ENCODE results near the gene FAM83B.
"Not testable (repeated sequence)": the region's sequence is repeated elsewhere in the genome, so short reads cannot be mapped to it uniquely, and the experiment has no call there.

FAM83B gene

DNA sequence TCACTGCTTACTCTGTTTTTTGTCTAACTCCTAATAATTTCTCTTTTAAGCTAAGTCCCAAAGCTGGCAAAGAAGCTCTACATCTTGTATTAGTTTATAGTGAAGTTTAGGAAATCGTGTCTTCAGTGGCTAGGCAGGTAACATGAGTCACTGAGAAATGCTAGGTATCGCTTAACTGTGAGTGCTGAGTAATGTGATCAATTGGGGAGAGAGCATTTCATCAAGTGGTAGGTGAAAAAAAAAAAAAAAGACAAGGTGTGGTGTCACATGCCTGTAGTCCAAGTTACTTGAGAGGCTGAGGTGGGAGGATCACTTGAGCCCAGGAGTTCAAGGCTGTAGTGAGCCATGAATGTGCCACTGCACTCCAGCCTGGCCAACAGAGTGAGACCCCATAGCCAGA, 125.3 kb downstream of the FAM83B start:
- no peak for DNase-seq (ENCODE audit: low read depth, low spot score)

- DNase-seq (ENCODE audit: low read depth, low spot score): not testable (repeated sequence)
These were observed 132.6 kb downstream of the FAM83B start for GRCh38 chr6:54979161-54979560.

- no peak for DNase-seq (ENCODE audit: low read depth, low spot score)
These were observed 134.1 kb downstream of the FAM83B start for GRCh38 chr6:54980511-54981275.

GRCh38 chr6:54981276-54981609, 134.7 kb downstream of the FAM83B start:
- no peak for DNase-seq (ENCODE audit: low read depth, low spot score)

- DNase-seq (ENCODE audit: low read depth, low spot score): no peak
These were observed 135.1 kb downstream of the FAM83B start for GRCh38 chr6:54981647-54982046.

- no peak for DNase-seq (ENCODE audit: low read depth, low spot score)
These were observed 141.2 kb downstream of the FAM83B start for GRCh38 chr6:54987633-54988290.

GRCh38 chr6:54988576-54988975, 142.0 kb downstream of the FAM83B start:
- DNase-seq (ENCODE audit: low read depth, low spot score): no peak

- DNase-seq (ENCODE audit: low read depth, low spot score): no peak
These were observed 143.4 kb downstream of the FAM83B start for GRCh38 chr6:54990001-54990400.

Measured in activated CD4-positive, CD25-positive, alpha-beta regulatory T cell treated with anti-CD3 and anti-CD28 coated beads, Interleukin-2, amount 50 U/mL, for 16 hours (primary cell).